ENCODE measurements around the gene MICAL2. TPM values are rescaled to one million over a fixed set of nuclear protein-coding genes. Genes with fewer than 3 reads are reported as not detected.

MICAL2 gene
- total and polyA plus RNA-seq, 12 donors, result 8.4 to 80.5 (median 34.1) TPM

DNA sequence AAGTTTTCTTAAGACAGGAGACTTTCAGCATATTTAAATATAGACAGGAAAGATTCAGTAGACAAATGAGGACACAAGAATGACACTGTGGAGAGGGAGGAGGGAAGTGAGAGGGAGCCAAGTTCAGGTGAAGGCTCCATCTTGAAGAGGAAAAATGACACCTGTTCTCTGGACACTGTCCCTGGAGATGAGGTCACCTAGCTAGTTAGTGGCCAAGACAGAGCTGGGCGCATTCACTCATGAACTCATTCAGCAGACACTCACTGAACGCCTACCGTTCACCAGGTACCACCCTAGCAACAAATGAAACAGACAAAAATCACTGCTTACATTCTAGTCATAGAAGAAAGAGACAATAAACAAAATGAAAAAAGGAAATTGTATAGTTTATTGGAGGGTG, 163.7 kb downstream of the MICAL2 start:
- Histone ChIP-seq H3K27me3 (no peaks in the 10 kb centered on the region), H3K4me3 (no peak overlapping the region), H3K9me3 (replicated peaks in 1 of 3) (no peaks in the 10 kb centered on the region), H3K4me1 (replicated peaks in 1 of 2) (no peaks in the 10 kb centered on the region), H3K27ac (no peak overlapping the region), H3K36me3 (replicated peaks in 1 of 2) (no peaks in the 10 kb centered on the region)
- intact Hi-C loops (cut with DNase I), result no loop called here
- TF ChIP-seq, protein P1, sequence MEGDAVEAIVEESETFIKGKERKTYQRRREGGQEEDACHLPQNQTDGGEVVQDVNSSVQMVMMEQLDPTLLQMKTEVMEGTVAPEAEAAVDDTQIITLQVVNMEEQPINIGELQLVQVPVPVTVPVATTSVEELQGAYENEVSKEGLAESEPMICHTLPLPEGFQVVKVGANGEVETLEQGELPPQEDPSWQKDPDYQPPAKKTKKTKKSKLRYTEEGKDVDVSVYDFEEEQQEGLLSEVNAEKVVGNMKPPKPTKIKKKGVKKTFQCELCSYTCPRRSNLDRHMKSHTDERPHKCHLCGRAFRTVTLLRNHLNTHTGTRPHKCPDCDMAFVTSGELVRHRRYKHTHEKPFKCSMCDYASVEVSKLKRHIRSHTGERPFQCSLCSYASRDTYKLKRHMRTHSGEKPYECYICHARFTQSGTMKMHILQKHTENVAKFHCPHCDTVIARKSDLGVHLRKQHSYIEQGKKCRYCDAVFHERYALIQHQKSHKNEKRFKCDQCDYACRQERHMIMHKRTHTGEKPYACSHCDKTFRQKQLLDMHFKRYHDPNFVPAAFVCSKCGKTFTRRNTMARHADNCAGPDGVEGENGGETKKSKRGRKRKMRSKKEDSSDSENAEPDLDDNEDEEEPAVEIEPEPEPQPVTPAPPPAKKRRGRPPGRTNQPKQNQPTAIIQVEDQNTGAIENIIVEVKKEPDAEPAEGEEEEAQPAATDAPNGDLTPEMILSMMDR (IDR thresholded peaks at IDR 0.05), result no peak
- TF ChIP-seq POLR2A (IDR thresholded peaks at IDR 0.05), result no peak
- DNase-seq, result peak in 1 of 7 donors; percentile 7
- 92 to 100% (median 97%) methylated on average over 3 of the region's 3 CpGs for WGBS, 4 donors

DNA sequence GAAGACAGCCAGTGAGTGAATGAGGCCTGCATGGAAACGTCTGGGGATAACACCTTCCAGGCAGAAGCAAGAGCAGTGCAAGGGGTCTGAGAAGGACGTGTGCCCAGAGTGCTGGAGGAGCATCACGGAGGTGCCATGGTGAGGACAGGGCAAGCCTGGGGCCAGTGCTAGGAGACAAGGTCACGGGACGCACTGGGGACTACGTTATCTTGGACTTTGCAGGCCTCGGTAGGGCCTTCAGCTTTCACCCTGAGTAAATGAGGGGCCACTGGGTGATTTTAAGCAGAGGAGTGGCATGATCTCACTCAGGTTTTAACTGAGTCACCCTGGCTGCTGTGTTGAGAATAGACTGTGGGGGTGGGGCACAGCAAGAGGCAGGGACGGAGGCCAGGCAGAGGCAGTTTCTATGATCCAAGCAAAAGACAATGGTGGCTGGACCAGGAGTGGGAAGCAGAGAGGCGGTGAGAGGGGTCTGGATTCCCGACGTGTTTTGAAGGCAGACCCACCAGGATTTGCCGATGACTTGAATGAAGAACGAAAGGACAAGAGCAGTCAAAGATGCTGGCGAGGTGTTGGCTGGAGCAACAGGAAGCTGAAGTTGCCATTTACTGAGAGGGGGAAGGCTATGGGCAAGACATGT, 164.3 kb downstream of the MICAL2 start:
- intact Hi-C loops (cut with DNase I), result loop anchor here in 1 of 2 donors (5.0 kb wide), 1 partner anchor 37 kb away; no protein-coding TSS in a partner anchor
- WGBS, 4 donors, result 92 to 96% (median 93%) methylated on average over 14 of the region's 14 CpGs
- Histone ChIP-seq H3K36me3 (replicated peaks in 1 of 2) (no peaks in the 10 kb centered on the region), H3K4me3 (no peak overlapping the region), H3K27ac (no peak overlapping the region), H3K9me3 (replicated peaks in 1 of 3) (no peaks in the 10 kb centered on the region), H3K4me1 (replicated peaks in 1 of 2) (no peaks in the 10 kb centered on the region), H3K27me3 (no peaks in the 10 kb centered on the region)
- peak in 1 of 7 donors; percentile 8 for DNase-seq
- no peak for TF ChIP-seq POLR2A (IDR thresholded peaks at IDR 0.05)
- TF ChIP-seq, protein P1 (IDR thresholded peaks at IDR 0.05), result no peak

DNA sequence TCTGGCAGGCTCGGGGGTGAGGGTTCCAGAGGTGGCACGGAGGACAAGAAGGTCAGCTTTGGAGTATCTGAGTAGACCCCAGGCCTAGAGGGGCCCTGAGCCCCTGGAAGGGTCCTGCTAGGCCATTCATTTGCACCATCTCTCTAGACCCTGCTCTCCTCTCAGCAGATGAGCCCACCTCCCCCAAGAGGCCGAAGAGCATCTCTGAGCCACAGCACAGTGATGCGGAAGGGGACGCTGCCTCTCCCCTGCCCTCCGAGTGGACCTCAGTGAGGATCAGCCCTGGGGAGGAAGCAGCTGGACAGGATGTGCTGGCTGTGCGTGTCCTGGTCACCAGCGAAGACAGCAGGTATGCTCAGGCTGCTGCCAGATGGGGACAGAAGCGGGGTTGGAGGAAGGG, 165.4 kb downstream of the MICAL2 start:
- Histone ChIP-seq H3K27me3 (no peaks in the 10 kb centered on the region), H3K27ac (no peak overlapping the region), H3K4me1 (replicated peaks in 1 of 2) (no peaks in the 10 kb centered on the region), H3K9me3 (replicated peaks in 1 of 3) (no peaks in the 10 kb centered on the region), H3K36me3 (replicated peaks in 1 of 2) (no peaks in the 10 kb centered on the region), H3K4me3 (no peak overlapping the region)
- DNase-seq, result no peak
- TF ChIP-seq, protein P1 (IDR thresholded peaks at IDR 0.05), result no peak
- TF ChIP-seq POLR2A (IDR thresholded peaks at IDR 0.05), result no peak
- intact Hi-C loops (cut with DNase I), result loop anchor here in 1 of 2 donors (5.0 kb wide), 1 partner anchor 39 kb away; no protein-coding TSS in a partner anchor
- WGBS, 4 donors, result 76 to 94% (median 81%) methylated on average over 7 to 9 of the region's 9 CpGs

DNA sequence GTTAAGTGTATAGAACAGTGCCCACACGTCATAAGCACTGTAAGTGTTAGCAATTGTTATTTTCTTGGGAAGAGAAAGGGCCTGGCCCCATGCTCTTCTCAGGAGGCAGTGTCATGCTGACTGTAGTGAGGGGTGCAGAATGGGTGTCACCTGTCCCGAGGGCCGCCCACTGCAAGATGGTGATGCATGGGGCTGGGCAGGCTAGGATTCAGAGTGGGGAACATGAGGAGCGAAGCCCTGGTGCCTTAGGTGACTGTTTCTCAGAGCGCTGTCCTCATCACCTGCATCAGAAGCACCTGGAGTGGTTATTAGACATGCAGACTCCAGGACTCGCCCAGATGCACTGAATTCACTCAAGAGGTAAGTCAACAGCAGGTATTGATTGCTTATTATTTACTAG, 166.0 kb downstream of the MICAL2 start:
- intact Hi-C loops (cut with DNase I), result loop anchor here in 1 of 2 donors (5.0 kb wide), 1 partner anchor 39 kb away; no protein-coding TSS in a partner anchor
- 88 to 93% (median 92%) methylated on average over 6 of the region's 6 CpGs for WGBS, 4 donors
- Histone ChIP-seq H3K27me3 (no peaks in the 10 kb centered on the region), H3K9me3 (replicated peaks in 1 of 3) (no peaks in the 10 kb centered on the region), H3K27ac (no peak overlapping the region), H3K4me3 (no peak overlapping the region), H3K4me1 (replicated peaks in 1 of 2) (no peaks in the 10 kb centered on the region), H3K36me3 (replicated peaks in 1 of 2) (no peaks in the 10 kb centered on the region)
- DNase-seq, result no peak
- TF ChIP-seq, protein P1 (IDR thresholded peaks at IDR 0.05), result no peak
- no peak for TF ChIP-seq POLR2A (IDR thresholded peaks at IDR 0.05)
